CD4-positive, alpha-beta T cell treated with Interferon alpha-2 for 1 hour (primary cell): ENCODE results near the gene ALDH16A1.

Experiments
- DNase-seq, 2 donors: peaks; one replicate each; pipeline ENCODE4 v3.0.0-alpha.2; 2020 to 2022

Gene ALDH16A1

DNA sequence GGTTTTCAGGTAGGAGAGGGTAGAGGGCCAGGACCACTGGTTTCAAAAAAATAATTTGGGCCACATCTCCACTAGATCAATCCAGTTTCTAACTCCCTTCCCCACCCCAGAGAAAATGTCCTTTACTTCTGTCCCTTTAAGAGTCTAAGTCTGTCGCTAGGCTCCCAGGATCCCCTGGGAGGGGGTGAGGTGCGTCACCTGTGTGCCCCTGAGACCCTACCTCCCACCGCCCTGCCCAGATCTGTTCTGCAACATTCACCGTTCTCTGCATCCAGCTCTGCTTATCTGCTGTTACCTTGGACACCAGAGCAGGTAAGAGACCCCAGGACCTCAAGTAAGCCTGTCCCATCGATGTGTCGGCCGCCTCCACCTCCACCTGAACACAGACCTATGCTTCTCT, 27.8 kb upstream of the ALDH16A1 start, which contains the start of gene GFY:
GFY (plus strand) TSS at position 211 of the 400 bp plus-strand sequence. CDS start 1,043 bp downstream, outside the sequence.
- DNase-seq = no peak

DNA sequence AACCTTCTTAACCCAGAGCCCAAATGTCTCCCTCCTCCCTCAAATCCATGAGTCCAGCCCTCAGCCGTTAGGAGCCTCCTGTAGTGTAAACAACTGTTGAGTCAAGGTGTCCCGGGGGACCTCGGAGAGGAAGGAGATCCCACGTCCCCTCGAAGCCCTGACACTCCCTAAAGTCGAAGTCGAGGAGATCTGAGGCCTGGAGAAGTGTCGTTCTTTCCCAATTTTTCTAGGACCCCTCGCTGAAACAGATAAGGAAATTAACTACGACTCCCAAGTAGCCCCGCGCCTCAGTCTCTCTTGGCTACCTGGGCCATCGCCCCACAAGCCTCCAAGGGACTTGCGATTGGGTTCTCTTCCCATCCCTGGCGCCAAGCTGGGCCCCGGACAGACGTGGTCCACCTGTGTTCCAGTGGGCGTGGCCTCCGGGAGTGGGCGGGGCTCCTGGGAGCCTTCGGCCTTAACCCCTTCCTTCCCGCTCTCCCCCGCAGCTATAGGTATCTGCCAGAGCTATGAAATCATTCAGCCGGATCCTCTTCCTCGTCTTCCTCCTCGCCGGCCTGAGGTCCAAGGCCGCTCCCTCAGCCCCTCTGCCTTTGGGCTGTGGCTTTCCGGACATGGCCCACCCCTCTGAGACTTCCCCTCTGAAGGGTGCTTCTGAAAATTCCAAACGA, 27.0 kb upstream of the ALDH16A1 start:
- no peak for DNase-seq

DNA sequence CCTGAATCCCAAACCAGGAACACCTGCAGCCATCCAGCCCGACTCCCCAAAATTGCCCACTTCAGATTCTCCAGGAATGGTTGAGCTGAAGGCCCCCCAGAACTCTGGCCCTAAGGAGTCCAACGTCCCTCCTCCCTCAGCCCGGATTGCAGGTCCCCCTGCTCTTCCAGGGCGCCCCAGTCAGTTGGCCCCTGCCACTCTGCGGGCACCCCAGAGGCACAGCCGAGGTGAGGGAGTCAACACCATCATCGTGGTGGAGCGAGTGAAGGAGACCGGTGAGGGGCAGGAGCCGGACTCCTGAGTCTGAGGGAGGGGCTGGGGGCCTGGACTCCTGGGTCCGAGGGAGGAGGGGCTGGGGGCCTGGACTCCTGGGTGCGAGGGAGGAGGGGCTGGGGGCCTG, 25.7 kb upstream of the ALDH16A1 start:
- no peak for DNase-seq

DNA sequence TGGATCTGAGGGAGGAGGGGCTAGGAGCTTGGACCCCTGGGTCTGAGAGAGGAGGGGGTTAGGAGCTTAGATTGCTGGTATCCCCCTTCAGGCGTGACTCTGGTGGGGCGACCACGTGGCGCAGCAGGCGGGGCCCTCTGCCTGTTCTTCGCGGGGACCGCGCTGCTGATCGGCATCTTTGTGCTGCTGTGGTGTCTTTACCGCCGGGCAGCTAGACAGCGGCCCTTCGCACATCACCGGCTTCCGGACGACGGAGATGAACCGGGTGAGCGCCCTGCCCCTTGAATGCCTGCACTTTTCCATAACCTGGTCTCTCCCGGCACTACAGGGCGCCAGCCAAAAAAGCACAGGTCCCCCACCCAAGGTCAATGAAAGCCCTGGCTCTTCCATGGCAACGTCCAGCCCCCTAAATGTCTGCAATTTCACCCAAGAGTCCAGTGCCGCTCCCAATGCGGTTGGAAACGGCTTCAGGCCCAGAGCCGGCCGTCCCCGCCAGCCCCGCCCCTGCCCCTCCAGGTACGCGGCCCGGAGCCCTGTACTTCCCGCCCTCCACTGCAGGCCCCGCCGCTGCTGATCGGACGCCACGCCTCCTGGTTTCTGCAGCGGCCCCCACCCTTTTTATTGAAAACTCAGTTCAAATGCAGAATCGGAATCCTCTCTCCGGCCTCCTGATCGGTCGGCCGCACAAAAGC, 25.0 kb upstream of the ALDH16A1 start:
- peak in 1 of 2 donors; percentile 36 for DNase-seq

DNA sequence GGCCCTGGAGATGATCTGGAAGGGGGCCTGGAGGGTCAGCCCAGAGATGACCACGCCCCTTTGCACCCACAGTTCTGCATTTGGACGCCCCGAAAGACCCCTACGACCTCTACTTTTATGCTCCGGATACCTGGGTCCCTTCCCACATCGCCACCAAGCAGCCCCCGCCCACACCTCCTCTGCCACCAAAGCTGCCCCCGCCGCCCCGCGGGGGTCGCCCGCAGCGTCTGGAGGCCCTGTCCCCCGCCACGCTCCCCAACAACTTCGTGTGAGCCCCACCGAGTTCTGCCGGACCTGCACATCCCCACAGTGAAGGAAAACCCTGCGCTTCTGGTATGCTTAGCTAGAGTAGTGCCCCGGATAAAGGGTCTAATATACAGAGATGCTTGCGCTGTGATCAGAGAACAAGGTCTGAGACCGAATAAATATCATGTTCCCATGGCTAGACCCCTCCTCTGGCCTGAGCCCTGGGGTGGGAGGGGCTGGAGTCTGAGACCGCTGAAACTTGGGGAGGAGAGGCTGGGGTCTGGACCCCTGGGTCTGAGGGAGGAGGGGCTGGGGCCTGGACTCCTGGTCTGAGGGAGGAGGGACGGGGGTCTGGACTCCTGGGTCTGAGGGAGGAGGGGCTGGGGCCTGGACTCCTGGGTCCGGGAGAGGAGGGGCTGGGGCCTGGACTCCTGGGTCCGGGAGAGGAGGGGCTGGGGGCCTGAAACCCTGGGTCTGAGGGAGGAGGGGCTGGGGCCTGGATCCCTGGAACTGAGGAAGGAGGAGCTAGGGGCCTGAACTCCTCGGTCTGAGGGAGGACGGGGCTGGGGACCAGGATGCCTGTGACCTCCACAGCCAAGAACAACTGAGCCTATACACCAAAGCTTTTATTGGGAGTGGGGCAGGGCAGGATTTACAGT, 24.2 kb upstream of the ALDH16A1 start:
- DNase-seq = no peak

DNA sequence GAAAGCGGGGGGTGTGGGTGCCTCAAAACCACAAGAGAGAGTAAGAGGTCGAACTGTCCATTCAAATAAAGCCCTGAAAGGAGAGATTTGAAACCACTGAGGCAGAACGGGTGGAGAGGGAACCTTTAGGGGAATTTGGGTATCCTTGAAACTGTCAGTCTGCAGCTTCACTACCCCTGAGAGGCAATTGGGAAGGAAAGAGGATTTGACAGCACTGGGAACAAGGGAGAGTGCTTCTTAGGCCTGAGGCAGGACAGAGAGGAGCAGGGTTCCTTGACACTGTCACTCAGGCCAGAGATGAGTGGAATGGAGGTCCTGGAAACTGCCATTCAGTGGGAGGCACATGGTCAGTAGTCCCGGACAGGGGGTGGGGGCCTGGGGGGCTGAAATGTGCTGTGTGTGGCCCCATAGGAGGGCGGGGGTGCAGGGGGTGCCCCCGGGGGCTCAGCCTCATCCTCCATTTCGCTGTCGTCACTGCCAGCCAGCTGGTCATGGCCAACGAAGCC, 22.8 kb upstream of the ALDH16A1 start:
- DNase-seq = no peak

DNA sequence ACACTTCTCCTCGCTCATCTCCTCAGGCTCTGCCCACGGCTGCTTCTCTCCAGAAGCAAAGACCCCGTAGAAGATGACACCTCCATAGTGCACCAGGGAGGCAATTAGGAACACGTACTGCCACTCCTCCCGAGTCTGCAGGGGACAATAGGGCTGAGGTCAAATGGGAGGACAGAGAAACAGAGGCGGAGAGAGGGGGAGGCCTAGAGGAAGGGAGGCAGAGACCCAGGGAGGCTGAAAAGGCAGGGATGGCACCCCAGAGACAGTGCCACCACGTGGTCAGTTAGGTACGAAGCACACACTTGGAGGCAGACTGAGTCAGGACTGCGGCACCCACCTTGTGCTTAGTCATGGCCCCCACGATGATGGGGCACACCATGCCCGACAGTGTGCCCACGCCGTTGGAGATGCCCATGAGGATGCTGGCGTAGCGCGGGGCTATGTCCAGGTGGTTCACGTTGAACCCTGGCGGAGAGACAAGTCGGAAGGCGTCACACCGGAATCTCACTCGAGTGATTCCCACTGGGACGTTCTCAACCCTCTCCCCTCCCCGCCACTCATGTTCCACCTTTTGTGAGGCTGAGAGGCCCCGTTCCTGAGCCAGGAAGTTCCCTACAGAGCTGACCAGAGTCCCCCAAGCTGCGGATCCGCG, 22.2 kb upstream of the ALDH16A1 start:
- peak; percentile 19 to 43 for DNase-seq

DNA sequence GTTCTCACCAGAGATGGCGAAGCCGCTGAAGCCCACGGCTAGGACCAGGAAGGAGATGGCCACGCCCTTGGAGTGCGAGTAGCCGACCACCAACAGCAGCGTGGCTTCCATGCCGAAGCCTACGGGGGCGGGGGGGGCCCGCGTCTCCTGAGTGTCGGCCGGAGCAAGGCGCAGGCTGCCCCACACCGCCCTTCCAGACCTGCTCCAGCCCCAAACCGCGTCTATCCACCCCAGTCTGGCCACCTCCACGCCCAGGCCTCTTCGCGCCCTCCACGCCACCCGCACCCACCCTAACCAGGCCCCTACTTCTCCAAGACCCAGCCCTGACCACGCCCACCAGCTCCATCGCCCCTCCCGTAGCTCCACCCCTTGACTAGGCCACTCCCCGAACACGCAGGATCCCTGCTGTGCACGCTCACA, 21.7 kb upstream of the ALDH16A1 start:
- peak; percentile 24 to 39 for DNase-seq

DNA sequence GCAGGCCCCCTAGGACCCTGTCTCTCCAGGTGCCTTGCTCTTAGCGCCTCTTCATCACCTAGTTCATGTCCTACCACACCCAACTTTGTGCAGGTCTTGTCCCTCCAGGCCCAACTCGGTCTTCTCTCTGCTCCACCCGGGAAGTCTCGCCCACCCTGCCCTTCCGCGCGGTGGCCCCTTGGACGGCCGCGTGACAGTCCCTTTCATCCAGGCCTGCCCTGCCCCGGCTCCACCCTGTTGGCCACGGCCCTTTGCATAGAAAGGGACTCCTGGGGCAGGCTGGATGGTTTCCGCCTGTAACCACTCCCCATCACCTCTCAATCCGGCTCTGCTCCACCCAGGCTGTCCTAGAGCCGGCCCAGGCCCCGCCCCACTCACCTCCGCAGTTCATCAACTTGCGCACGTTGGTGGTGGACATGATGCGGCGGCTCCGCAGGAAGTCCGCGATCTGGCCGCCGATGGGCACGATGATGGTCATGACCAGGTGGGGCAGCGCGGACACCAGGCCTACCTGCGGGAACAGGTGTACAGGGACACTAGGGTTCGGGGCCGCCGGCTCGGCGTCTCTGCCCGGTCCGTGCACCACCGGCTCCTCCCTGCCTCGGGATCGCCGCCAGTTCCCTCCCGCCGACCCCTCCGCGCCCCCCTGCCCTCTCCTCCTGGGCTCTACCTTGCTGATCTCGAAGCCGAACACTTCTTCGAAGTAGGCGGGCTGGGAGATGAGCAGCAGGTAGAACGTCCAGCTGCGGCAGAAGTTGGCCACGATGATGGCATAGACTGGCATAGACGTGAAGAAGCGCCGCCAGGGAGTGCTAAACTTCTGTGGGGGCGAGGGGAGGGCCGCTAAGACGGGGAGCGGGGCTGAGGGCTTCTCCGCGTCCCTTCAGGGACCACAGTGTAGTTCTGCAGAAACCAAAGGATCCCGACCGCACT, 20.6 kb upstream of the ALDH16A1 start:
- peak in 1 of 2 donors; percentile 49 for DNase-seq

DNA sequence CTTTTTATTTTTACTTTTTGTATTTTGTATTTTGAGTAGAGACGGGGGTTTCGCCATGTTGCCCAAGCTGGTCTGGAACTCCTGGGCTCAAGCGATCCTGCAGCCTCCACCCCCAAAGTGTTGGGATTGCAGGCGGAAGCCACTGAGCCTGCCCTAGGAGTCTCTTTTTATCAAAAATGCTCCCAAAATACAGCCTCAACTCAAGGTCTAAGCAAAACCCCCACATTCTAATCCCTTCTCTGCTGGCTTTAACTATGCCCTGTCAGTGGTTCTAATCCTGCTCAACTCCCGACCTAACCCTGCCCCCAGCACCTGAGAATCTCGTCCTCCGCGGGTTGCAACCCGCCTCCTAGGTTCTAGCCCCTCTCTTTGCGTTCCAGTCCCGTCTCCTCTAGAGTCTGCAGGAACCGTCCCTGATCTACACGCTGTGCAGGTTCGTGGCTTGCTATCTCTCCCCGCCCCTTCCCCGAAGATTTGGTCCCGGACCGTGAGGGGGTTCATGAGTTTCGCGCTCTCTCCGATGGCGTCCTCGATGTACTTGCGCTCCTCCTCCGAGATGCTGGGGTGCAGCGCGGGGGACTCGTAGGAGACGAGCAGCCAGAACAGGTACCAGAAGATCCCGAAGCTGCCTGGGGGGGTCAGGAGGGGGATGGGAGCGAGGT, 19.7 kb upstream of the ALDH16A1 start:
- DNase-seq = no peak

DNA sequence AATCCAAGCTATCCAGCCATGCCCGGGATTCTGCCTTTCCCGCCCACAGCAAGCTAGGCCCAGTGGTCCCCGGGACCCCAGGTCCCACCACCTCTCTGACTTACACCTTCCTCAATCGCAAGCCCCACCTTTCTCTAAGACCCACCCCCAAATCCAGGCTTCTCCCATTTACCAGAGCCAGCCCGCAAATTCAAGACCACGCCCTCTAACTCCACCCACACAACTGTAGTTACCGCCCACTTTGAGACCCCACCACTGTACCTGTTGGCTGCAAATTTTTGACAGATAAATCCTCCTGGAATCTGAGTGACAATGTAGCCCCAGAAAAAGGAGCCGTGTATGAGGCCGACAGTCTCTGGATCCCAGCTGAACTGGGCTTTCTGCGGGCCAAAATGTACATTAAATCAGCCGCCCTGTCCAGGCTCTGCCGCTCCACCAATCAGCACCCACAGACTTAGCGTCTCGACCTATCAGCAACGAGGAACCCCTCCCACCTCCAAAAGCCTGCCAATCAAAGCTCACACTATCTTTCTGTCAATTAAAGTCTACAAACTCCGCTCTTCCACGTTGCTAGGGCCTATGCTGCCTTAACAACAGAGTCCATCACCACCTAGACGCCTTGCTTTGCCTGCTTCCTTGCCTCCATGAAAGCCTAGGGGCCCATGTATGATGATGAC, 18.0 kb upstream of the ALDH16A1 start:
- no peak for DNase-seq

DNA sequence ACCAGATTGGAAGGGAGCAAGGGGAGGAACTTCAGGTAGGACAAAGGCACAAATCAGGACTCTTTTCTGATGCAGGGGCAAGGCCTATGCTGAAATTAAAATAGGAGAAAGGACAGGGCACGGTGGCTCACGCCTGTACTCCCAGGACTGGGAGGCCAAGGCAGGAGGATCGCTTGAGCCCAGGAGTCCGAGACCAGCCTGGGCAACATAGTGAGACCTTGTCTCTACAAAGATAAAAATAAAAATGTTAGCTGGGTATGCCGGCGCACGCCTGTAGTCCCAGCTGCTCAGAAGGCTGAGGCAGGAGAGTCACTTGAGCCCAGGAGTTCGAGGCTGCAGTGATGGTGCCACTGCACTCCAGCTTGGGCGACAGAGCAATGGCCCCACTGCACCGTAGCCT, 17.4 kb upstream of the ALDH16A1 start:
- DNase-seq = no peak

DNA sequence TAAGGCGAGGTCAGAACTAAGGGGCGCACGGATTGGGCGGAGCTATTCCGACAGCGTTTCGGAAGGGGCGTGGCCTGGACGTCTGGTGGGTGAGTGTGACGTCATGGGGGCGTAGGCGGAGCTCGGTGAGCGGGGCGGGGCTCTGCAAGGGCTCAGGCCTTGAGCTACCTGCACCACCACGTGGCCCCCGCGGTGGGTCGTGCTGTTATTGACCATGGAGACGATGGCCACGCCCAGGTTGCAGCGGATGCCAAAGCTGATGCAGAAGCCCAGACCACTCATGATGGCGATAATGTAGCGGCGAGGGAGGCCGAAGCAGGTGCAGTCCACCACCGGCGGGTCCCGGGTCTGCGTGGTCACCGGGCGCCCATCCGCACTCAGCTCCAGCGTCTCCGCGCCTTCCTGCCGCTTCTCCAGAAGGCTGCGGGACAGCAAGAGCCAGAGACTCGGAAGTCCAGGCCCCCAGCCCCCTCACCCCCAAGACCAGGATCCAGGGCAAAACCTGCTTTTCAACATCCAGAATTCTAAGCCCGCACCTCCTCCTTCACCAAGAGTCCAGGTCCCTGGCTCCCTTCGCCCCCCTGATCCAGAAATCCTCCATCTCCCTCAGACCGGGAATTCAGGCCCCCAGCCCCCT, 16.5 kb upstream of the ALDH16A1 start:
- DNase-seq = peak; percentile 55 to 63

DNA sequence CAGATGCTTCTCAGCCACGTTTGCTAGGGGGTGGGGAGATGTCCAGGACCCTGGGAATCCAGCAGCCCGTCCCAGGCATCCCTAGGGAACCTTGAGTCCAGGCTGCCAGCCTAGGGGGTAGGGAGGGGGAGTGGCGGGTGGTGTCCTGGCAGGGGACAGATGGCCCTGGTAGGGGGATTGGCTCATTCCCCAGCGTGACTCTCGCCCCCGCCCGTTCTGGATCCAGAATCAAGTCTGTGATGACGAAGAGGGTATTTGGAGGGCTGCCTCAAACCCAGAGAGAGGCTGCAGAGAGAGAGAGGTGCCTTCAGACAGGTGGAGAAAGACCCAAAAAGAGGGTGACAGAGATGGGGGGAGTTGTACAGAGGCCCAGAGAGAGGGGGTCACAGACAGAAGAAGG, 15.8 kb upstream of the ALDH16A1 start:
- no peak for DNase-seq

DNA sequence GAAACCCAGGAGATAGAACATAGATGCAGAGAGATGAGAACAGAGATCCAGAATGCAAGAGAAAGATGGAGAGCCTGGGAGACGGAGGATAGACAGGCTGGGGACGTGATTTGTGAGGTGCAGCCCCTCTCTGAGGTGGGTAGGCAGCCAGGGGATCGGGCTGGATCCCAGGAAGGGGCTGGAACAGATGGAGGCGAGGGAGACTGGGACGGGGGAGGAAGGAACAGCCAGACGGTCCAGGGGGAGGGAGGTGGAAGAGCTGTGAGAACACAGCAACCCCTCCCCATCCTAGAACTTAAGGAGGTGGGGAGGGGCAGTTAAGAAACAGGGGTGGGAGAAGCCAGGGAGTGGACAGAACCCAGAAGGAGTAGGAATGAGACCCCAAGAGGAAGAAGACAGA, 14.8 kb upstream of the ALDH16A1 start:
- no peak for DNase-seq

DNA sequence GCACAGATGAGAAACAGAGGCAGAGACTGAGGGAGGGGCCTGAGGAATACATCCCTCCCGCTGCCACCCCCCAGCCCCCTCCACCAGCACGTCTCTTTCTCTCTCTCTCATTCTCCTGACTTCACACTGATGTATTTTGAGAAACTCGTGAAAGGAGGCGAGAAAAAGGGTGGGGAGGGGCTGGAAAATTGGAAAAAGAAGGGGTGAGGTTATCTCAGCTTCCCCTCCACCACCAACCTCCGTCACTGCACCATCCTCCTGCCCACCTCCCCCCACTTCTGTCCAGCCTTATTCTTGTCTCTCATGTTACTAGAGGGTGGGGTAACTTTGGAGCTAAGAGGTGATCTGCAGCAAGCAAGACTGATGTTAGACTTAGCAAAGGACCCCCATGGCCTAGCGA, 13.2 kb upstream of the ALDH16A1 start:
- no peak for DNase-seq

DNA sequence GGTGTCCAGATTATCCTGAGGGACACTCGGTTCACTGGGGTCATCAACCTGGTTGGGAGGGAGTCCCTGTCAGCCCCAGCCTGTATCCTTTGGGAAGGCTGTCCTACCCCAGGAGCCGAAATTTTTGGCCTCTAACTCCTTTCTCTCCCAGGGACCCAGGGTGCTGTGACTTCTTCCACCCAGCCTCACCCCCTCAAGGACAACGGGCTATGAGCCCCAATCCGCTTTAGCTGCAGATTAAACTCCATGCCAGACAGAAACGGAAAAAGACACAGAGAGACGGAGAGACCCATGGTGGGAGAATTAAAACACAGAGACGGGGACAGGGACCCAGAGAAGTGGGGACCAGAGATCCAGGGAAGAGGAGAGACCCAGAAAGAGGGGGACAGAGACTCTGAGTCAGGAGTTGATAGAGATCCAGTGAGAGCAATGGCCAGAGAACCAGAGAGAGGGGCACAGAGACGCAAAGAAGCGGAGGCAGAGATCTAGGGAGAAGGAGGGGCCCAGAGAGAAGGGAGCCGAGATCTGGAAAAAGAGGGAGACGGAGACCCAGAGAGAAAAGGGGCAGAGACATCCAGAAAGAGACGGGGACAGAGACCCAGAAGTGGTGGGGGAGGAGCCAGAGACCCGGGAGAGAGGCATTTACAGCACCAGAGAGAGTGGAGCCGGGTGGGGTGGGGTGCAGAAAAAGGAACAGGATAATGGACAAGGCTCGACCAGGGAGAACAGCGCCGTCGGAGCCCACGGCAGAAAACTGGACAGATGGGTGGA, 12.4 kb upstream of the ALDH16A1 start:
- no peak for DNase-seq

DNA sequence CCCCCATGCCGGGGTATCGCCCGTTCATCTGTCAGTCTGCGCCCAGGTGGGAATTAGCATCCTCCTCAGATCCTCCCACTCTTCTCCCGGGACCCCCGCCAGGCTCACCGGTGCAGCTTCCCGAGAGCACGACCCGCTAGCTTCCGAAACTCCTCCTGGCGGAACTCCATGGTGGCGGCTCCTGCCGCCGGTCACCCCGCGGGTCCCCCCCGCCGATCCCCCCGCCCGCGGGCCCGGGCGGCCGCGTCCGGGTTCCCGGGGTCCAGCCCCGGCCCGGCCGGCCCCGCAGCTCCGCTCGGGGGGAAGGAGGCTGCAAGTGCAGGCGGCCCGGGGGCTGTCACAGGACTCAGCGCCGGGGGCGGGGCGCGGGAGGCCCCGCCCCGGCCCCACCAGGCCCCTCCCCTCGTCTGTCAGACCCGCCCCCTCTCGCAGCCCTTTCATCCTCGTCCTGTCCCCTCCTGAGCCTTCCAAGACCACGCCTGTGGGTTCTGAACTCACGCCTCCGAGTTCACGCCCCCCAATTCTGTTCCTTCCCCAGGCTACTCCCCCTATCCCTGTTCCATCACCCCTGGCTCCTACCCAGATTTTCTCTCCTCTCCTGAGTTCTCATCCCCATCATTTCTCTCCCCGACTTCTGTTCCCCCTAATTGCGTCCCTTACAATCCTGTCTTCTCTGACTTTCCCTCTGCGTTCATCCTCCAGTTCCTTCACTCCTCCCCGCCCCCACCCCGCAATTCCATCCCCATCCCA, 11.6 kb upstream of the ALDH16A1 start, which contains the start of gene SLC17A7:
SLC17A7 (minus strand) TSS at position 318 of the 750 bp plus-strand sequence; CDS start at position 170, 148 bp downstream.
- peak; percentile 41 to 60 for DNase-seq
